ENCODE results near the gene PCP2. TPM values are rescaled to one million over a fixed set of nuclear protein-coding genes. Genes with fewer than 3 reads are reported as not detected.

Gene PCP2
- total and polyA plus RNA-seq, 2 of the 13 experiments (the other 11 are each of a cell fraction or from before 2014, with no cell fraction given) = 0.62 TPM; not detected in 1

- no peak overlapping the region for H3K27ac ChIP-seq (ENCODE audit: extremely low read length, insufficient read depth, low read length)
- no peaks in the 10 kb centered on the region for H4K20me1 ChIP-seq (ENCODE audit: insufficient read depth, low read length)
- TF ChIP-seq STAT6 (CRISPR knock-in tag; IDR thresholded peaks at IDR 0.05; ENCODE audit: borderline replicate concordance) = no peak
- TF ChIP-seq POLR2A (IDR thresholded peaks at IDR 0.05; ENCODE audit: insufficient read depth in 1 of 2, low read depth in 2 of 2, low read length in 2 of 2) = 0 out of 4 replicates have a peak, but pooled peaks of 1 of the 2 experiments have one; percentile 22
- H3K9ac ChIP-seq (ENCODE audit: insufficient read depth, low read depth, low read length) = no peak overlapping the region
- WGBS (ENCODE audit: low lambda C conversion rate) = 98% methylated on average over 10 of the region's 12 CpGs
- no TSS peak for BruUV-seq (replicated peaks)
- FAIRE-seq (no peak), ATAC-seq (no peak), DNase-seq (ENCODE audit: low spot score) (no peak)
- H3K36me3 ChIP-seq (replicated peaks in 1 of 2; ENCODE audit: control insufficient read depth in 1 of 2, insufficient read depth in 2 of 2, low read length in 2 of 2) = peaks cover 25 to 40% of the 10 kb centered on the region in 2 experiments
- intact Hi-C loops (cut with micrococcal nuclease; ENCODE audit: unreplicated experiment) = no loop called here
- H3K79me2 ChIP-seq (ENCODE audit: insufficient read depth, low read length) = no peaks in the 10 kb centered on the region
- POLR2A ChIA-PET = no interaction called here
- no peaks in the 10 kb centered on the region; the same call in 1 of the 2 replicates for H3K4me1 ChIP-seq (ENCODE audit: insufficient read depth, low read length)
- no peaks in the 10 kb centered on the region for H3K9me3 ChIP-seq (ENCODE audit: low read length)
- no peak overlapping the region for H2AFZ ChIP-seq (ENCODE audit: low read length)
- CTCF ChIA-PET (ENCODE audit: low intra/inter-chr PET ratio, low total read pairs) = no interaction called here
- H3K4me2 ChIP-seq (ENCODE audit: low read depth, low read length) = no peak overlapping the region
- in situ Hi-C loops (cut with HindIII; ENCODE audit: extremely low pct_ligation_motif_present, low pct_unique_long_range_greater_than_20kb) = no loop called here
- no peak overlapping the region for H3K4me3 ChIP-seq (replicated peaks in 1 of 3; ENCODE audit: insufficient read depth in 1 of 3, low read depth in 2 of 3, low read length in 3 of 3)
- H3K27me3 ChIP-seq (ENCODE audit: control insufficient read depth in 1 of 2, insufficient read depth in 2 of 2, low read length in 2 of 2) = no peaks in the 10 kb centered on the region; a peak in 1 of 5 replicates
These were observed 16.3 kb downstream of the PCP2 start for GRCh38 chr19:7617172-7617571.

GRCh38 chr19:7614859-7615741, 18.4 kb downstream of the PCP2 start:
- Histone ChIP-seq H3K4me2 (ENCODE audit: low read depth, low read length) (no peak overlapping the region), H4K20me1 (ENCODE audit: insufficient read depth, low read length) (no peaks in the 10 kb centered on the region), H3K27ac (ENCODE audit: extremely low read length, insufficient read depth, low read length) (no peak overlapping the region), H3K4me1 (ENCODE audit: insufficient read depth, low read length) (no peaks in the 10 kb centered on the region; the same call in 1 of the 2 replicates), H3K36me3 (replicated peaks in 1 of 2; ENCODE audit: control insufficient read depth in 1 of 2, insufficient read depth in 2 of 2, low read length in 2 of 2) (peaks cover 32 to 44% of the 10 kb centered on the region in 2 experiments; a peak in 4 of 5 replicates), H3K27me3 (ENCODE audit: control insufficient read depth in 1 of 2, insufficient read depth in 2 of 2, low read length in 2 of 2) (no peaks in the 10 kb centered on the region; a peak in 1 of 5 replicates), H3K9me3 (ENCODE audit: low read length) (no peaks in the 10 kb centered on the region), H3K79me2 (ENCODE audit: insufficient read depth, low read length) (no peaks in the 10 kb centered on the region), H3K9ac (ENCODE audit: insufficient read depth, low read depth, low read length) (no peak overlapping the region), H2AFZ (ENCODE audit: low read length) (no peak overlapping the region), H3K4me3 (replicated peaks in 1 of 3; ENCODE audit: insufficient read depth in 1 of 3, low read depth in 2 of 3, low read length in 3 of 3) (no peak overlapping the region)
- BruUV-seq (replicated peaks) = no TSS peak
- WGBS (ENCODE audit: low lambda C conversion rate) = 97% methylated on average over 43 of the region's 59 CpGs
- intact Hi-C loops (cut with micrococcal nuclease; ENCODE audit: unreplicated experiment) (no loop called here), in situ Hi-C loops (cut with HindIII; ENCODE audit: extremely low pct_ligation_motif_present, low pct_unique_long_range_greater_than_20kb) (no loop called here)
- ChIA-PET CTCF (ENCODE audit: low intra/inter-chr PET ratio, low total read pairs) (no interaction called here), POLR2A (no interaction called here)
- FAIRE-seq = no peak
- TF ChIP-seq AGO2 (optimal IDR thresholded peaks at IDR 0.05; ENCODE audit: low read depth, low read length) = peak; percentile 85
- no peak for TF ChIP-seq RNF2 (conservative IDR thresholded peaks at IDR 0.05; ENCODE audit: low read depth)
- 0 out of 2 replicates have a peak, but pooled peaks have one; percentile 48 for TF ChIP-seq ZKSCAN8 (CRISPR knock-in tag; IDR thresholded peaks at IDR 0.05; ENCODE audit: borderline replicate concordance)
- no peak for TF ChIP-seq MAFG (CRISPR knock-in tag; IDR thresholded peaks at IDR 0.05)
- DNase-seq (ENCODE audit: low spot score) = no peak
- ATAC-seq = no peak
